Psoas muscle (tissue), 8 donors: ENCODE data around the gene KRT39. TPM values are rescaled to one million over a fixed set of nuclear protein-coding genes. Genes with fewer than 3 reads are reported as not detected.

ENCODE experiments used
- ATAC-seq, 4 donors: fragments of 200-7000 bp; cut with Tn5 transposase; one replicate each; pipeline ENCODE4 v1.9.1; 2020; ENCODE audit warnings: moderate library complexity in 3 of 4, mild to moderate bottlenecking in 2 of 4
- DNase-seq, 2 donors: peaks; one replicate each; pipeline ENCODE4 v3.0.0-alpha.2; 2020
- H3K27ac ChIP-seq: fragments of 200-600 bp; one replicate; pipeline ENCODE4 v1.8.0; 2022
- H3K27me3 ChIP-seq, 3 donors: fragments of 200-600 bp in 1 of 3; one replicate each; pipeline versions ENCODE4 v1.6.1 to v1.8.0; 2013 to 2022; ENCODE audit warnings: low read length in 2 of 3, mild to moderate bottlenecking in 2 of 3, moderate library complexity in 1 of 3; ENCODE audit not compliant: insufficient read depth in 3 of 3
- H3K36me3 ChIP-seq, 2 donors: fragments of 200-600 bp in 1 of 2; one replicate each; pipeline versions ENCODE4 v1.6.1 to v1.8.0; 2013 to 2022; ENCODE audit warnings: low read depth in 1 of 2, mild to moderate bottlenecking in 1 of 2, moderate library complexity in 1 of 2; ENCODE audit not compliant: insufficient read depth in 1 of 2
- H3K4me1 ChIP-seq: fragments of 200-600 bp; one replicate; pipeline ENCODE4 v1.8.0; 2022
- H3K4me3 ChIP-seq: fragments of 200-600 bp; one replicate; pipeline ENCODE4 v1.8.0; 2022; ENCODE audit warnings: mild to moderate bottlenecking
- H3K9me3 ChIP-seq: fragments of 200-600 bp; one replicate; pipeline ENCODE4 v1.8.0; 2022
- WGBS, 3 donors: extraction: QIAGEN DNeasy Blood & Tissue Kit; methylation state at CpG; one replicate each; pipeline versions ENCODE4 v1.1.6 to v1.1.7; 2013; 5-methylcytosine and 5-hydroxymethylcytosine counted together
- intact Hi-C, 2 donors: fragments of 100-400 bp; cut with DNase I; formaldehyde crosslinking; loops; one replicate each; pipeline versions ENCODE4 v1.11.0 to v1.14.2; 2022
- polyA plus RNA-seq, 3 donors: library from polyadenylated mRNA; stranded (reverse); fragments of 200-250 nt; gene quantifications; one replicate each; pipeline ENCODE4 v1.2.3, GENCODE V29; 2013
- total RNA-seq, 4 donors: library from RNA; stranded (reverse); fragmentation: NEBNext Ultra II Directional in 2 of 4; extraction: Animal tissue kit (Norgen Biotek cat#: 25700) in 2 of 4; gene quantifications; one replicate each; pipeline versions ENCODE4 v1.2.1 to v1.2.4, GENCODE V29; 2021 to 2023
- TF ChIP-seq, protein P1 (sequence below): fragments of 200-600 bp; IDR thresholded peaks from one replicate; pipeline ENCODE4 v1.8.0; 2022; ENCODE audit warnings: antibody characterized with exemption
- donor health status: healthy with polysubstance abuse.
- donor health status: DM: no; HTN: no; CAD: no; lungs with moderate emphysema.
- donor health status: Bipolar disorder and iron deficiency.
- donor health status: healthy.
- donor health status: DM: yes; HTN: yes; CAD: no.
- donor health status: DM: no; HTN: no; CAD: no.
- donor health status: DM: no; HTN: no; CAD: no.
- donor health status: DM: yes; HTN: yes; CAD: no.

The KRT39 gene
- total and polyA plus RNA-seq, 7 donors, result not detected

- H3K9me3 ChIP-seq, result no peaks in the 10 kb centered on the region
- no peaks in the 10 kb centered on the region for H3K4me1 ChIP-seq
- 37 to 59% (median 39%) methylated on average over 1 of the region's 1 CpG for WGBS, 3 donors
- peaks cover 0 to 9% (median 0%) of the 10 kb centered on the region in 3 donors for H3K27me3 ChIP-seq
- DNase-seq (no peak), ATAC-seq (no peak)
- H3K36me3 ChIP-seq, result no peaks in the 10 kb centered on the region
- TF ChIP-seq, protein P1, sequence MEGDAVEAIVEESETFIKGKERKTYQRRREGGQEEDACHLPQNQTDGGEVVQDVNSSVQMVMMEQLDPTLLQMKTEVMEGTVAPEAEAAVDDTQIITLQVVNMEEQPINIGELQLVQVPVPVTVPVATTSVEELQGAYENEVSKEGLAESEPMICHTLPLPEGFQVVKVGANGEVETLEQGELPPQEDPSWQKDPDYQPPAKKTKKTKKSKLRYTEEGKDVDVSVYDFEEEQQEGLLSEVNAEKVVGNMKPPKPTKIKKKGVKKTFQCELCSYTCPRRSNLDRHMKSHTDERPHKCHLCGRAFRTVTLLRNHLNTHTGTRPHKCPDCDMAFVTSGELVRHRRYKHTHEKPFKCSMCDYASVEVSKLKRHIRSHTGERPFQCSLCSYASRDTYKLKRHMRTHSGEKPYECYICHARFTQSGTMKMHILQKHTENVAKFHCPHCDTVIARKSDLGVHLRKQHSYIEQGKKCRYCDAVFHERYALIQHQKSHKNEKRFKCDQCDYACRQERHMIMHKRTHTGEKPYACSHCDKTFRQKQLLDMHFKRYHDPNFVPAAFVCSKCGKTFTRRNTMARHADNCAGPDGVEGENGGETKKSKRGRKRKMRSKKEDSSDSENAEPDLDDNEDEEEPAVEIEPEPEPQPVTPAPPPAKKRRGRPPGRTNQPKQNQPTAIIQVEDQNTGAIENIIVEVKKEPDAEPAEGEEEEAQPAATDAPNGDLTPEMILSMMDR, result peak; percentile 49
- intact Hi-C loops, result no loop called here
- H3K27ac ChIP-seq, result no peak overlapping the region
- H3K4me3 ChIP-seq, result no peak overlapping the region
Measured at GRCh38 chr17:40963838-40964237, 2.9 kb downstream of the KRT39 start.

- intact Hi-C loops, result no loop called here
- WGBS, 3 donors, result 82 to 92% (median 86%) methylated on average over 4 of the region's 4 CpGs
- TF ChIP-seq, protein P1, result no peak
Measured at GRCh38 chr17:40962059-40962561, 4.6 kb downstream of the KRT39 start.

GRCh38 chr17:40961591-40961990 is 5.2 kb downstream of the KRT39 start:
- intact Hi-C loops, result no loop called here

More at GRCh38 chr17:40962059-40962561, 4.6 kb downstream of the KRT39 start:
- ATAC-seq (no peak), DNase-seq (no peak)
- Histone ChIP-seq H3K9me3 (no peaks in the 10 kb centered on the region), H3K27ac (no peak overlapping the region), H3K4me3 (no peak overlapping the region), H3K4me1 (no peaks in the 10 kb centered on the region), H3K36me3 (no peaks in the 10 kb centered on the region), H3K27me3 (peaks cover 0 to 9% (median 0%) of the 10 kb centered on the region in 3 donors)

DNA sequence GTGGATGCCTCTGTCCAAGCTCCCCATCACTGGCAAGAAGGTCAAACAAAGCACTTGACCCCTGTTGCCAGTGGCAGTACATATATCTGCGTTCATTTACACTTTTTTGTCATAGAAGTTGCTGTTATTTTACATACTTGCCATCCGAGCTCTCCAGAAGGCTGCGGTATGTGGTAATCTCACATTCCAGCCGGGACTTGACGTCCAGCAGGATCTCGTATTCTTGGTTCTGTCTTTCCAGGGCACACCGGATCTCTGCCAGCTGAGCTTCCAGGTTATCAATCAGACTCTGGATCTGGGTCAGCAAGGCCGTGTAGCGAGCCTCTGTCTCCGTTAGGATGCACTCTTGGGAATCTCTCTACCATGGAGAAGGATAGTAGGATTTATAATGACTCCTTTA is 6.6 kb downstream of the KRT39 start:
- Histone ChIP-seq H3K36me3 (no peaks in the 10 kb centered on the region), H3K27me3 (peaks cover 0 to 9% (median 0%) of the 10 kb centered on the region in 3 donors), H3K27ac (no peak overlapping the region), H3K9me3 (no peaks in the 10 kb centered on the region), H3K4me1 (no peaks in the 10 kb centered on the region), H3K4me3 (no peak overlapping the region)
- WGBS, 3 donors, result 45 to 57% (median 45%) methylated on average over 10 of the region's 10 CpGs
- TF ChIP-seq, protein P1, result no peak
- ATAC-seq (no peak), DNase-seq (no peak)
- intact Hi-C loops, result no loop called here

More at GRCh38 chr17:40961591-40961990, 5.2 kb downstream of the KRT39 start:
- H3K27ac ChIP-seq, result no peak overlapping the region
- no peaks in the 10 kb centered on the region for H3K9me3 ChIP-seq
- H3K36me3 ChIP-seq, result no peaks in the 10 kb centered on the region
- TF ChIP-seq, protein P1, result no peak
- ATAC-seq, result no peak
- no peaks in the 10 kb centered on the region for H3K4me1 ChIP-seq
- 84 to 94% (median 85%) methylated on average over 1 of the region's 1 CpG for WGBS, 3 donors
- H3K4me3 ChIP-seq, result no peak overlapping the region
- peaks cover 0 to 9% (median 0%) of the 10 kb centered on the region in 3 donors for H3K27me3 ChIP-seq
- DNase-seq, result no peak
